MM.1S (cell line): Measurements from ENCODE around the gene KCNQ5.

Experiments used
- EZH2 ChIP-seq: fragments of 300-600 bp; sonication (generic); optimal IDR thresholded peaks from 2 replicates; pipeline ENCODE3; 2017; ENCODE audit warnings: low read depth, mild to moderate bottlenecking, antibody characterized with exemption, low read length, mixed read lengths
- EZH2phosphoT487 ChIP-seq: fragments of 300-600 bp; sonication (generic); IDR thresholded peaks from 2 replicates; pipeline ENCODE4 v1.6.1; 2018; ENCODE audit warnings: antibody characterized with exemption, low read length
- TF ChIP-seq, protein P1 (sequence below): fragments of 300-600 bp; sonication (generic); IDR thresholded peaks from 2 replicates; pipeline ENCODE4 v1.5.1; 2016; ENCODE audit warnings: antibody characterized with exemption, low read length, mixed read lengths

DNA sequence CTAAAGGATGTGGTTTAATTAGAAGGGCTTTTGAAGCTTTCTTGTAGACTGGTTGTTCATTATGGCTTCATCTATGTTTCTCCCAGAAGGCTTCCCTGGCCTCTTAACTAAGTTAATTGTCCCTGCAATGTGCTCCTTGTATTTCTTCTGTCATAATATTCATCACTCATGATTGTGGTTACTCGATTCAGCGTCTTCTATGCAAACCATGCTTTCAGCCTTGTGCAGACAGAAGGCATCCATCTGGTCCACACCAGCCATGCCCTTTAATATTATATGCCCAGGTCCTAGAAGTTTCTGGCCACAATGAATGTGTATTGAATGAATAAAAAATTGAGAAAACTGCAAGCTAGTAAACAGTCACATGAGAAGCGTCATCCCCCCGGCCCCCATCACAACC is 440.3 kb downstream of the KCNQ5 start:
- TF ChIP-seq EZH2 (no peak), EZH2phosphoT487 (no peak)
- TF ChIP-seq, protein P1, sequence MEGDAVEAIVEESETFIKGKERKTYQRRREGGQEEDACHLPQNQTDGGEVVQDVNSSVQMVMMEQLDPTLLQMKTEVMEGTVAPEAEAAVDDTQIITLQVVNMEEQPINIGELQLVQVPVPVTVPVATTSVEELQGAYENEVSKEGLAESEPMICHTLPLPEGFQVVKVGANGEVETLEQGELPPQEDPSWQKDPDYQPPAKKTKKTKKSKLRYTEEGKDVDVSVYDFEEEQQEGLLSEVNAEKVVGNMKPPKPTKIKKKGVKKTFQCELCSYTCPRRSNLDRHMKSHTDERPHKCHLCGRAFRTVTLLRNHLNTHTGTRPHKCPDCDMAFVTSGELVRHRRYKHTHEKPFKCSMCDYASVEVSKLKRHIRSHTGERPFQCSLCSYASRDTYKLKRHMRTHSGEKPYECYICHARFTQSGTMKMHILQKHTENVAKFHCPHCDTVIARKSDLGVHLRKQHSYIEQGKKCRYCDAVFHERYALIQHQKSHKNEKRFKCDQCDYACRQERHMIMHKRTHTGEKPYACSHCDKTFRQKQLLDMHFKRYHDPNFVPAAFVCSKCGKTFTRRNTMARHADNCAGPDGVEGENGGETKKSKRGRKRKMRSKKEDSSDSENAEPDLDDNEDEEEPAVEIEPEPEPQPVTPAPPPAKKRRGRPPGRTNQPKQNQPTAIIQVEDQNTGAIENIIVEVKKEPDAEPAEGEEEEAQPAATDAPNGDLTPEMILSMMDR: no peak
